ENCODE data around the gene SDSL. TPM values are rescaled to one million over a fixed set of nuclear protein-coding genes. Genes with fewer than 3 reads are reported as not detected.

The SDSL gene
- total and polyA plus RNA-seq, 4 donors: 3.0 to 25.8 (median 13.0) TPM

- H3K27ac ChIP-seq (ENCODE audit: low read depth in 1 of 2, low read length in 1 of 2): no peak overlapping the region
- H3K9me3 ChIP-seq (ENCODE audit: control insufficient read depth in 4 of 4, insufficient read depth in 3 of 4, low read length in 3 of 4): no peaks in the 10 kb centered on the region
- no peak for TF ChIP-seq CTCF (IDR thresholded peaks at IDR 0.05; ENCODE audit: control extremely low read depth, extremely low read depth)
- H3K4me1 ChIP-seq (ENCODE audit: control insufficient read depth in 5 of 5, insufficient read depth in 5 of 5, low read length in 5 of 5): no peaks in the 10 kb centered on the region
- H3K27me3 ChIP-seq (ENCODE audit: control insufficient read depth in 3 of 3, insufficient read depth in 3 of 3, low read length in 2 of 3): no peaks in the 10 kb centered on the region
- 96 to 98% methylated on average over 6 of the region's 6 CpGs for WGBS, 2 donors
- DNase-seq (no peak), ATAC-seq (ENCODE audit: insufficient read depth, low FRiP score) (no peak)
- H3K36me3 ChIP-seq (ENCODE audit: control insufficient read depth in 4 of 4, insufficient read depth in 4 of 4, low read length in 4 of 4): peaks cover 6 to 35% (median 9%) of the 10 kb centered on the region in 4 donors
- no peak overlapping the region for H3K9ac ChIP-seq (ENCODE audit: insufficient read depth in 1 of 2, low read length in 2 of 2)
- H3K4me3 ChIP-seq: no peak overlapping the region
Observed at GRCh38 chr12:113390064-113391043, 31.8 kb upstream of the SDSL start.

- no peaks in the 10 kb centered on the region for H3K9me3 ChIP-seq (ENCODE audit: control insufficient read depth in 4 of 4, insufficient read depth in 3 of 4, low read length in 3 of 4)
- no peak overlapping the region for H3K9ac ChIP-seq (ENCODE audit: insufficient read depth in 1 of 2, low read length in 2 of 2)
- no peak for TF ChIP-seq CTCF (IDR thresholded peaks at IDR 0.05; ENCODE audit: control extremely low read depth, extremely low read depth)
- ATAC-seq (ENCODE audit: insufficient read depth, low FRiP score) (no peak), DNase-seq (no peak)
- peaks cover 6 to 29% (median 9%) of the 10 kb centered on the region in 4 donors for H3K36me3 ChIP-seq (ENCODE audit: control insufficient read depth in 4 of 4, insufficient read depth in 4 of 4, low read length in 4 of 4)
- no peaks in the 10 kb centered on the region for H3K27me3 ChIP-seq (ENCODE audit: control insufficient read depth in 3 of 3, insufficient read depth in 3 of 3, low read length in 2 of 3)
- WGBS, 2 donors: 92 to 96% methylated on average over 3 of the region's 3 CpGs
- H3K4me3 ChIP-seq: no peak overlapping the region
- H3K27ac ChIP-seq (ENCODE audit: low read depth in 1 of 2, low read length in 1 of 2): no peak overlapping the region
- H3K4me1 ChIP-seq (ENCODE audit: control insufficient read depth in 5 of 5, insufficient read depth in 5 of 5, low read length in 5 of 5): no peaks in the 10 kb centered on the region
Observed at GRCh38 chr12:113391145-113391544, 31.0 kb upstream of the SDSL start.

- no peak overlapping the region for H3K4me3 ChIP-seq
- peaks cover 6 to 27% (median 9%) of the 10 kb centered on the region in 4 donors for H3K36me3 ChIP-seq (ENCODE audit: control insufficient read depth in 4 of 4, insufficient read depth in 4 of 4, low read length in 4 of 4)
- 93 to 95% methylated on average over 9 of the region's 9 CpGs for WGBS, 2 donors
- no peaks in the 10 kb centered on the region for H3K4me1 ChIP-seq (ENCODE audit: control insufficient read depth in 5 of 5, insufficient read depth in 5 of 5, low read length in 5 of 5)
- H3K27ac ChIP-seq (ENCODE audit: low read depth in 1 of 2, low read length in 1 of 2): no peak overlapping the region
- no peaks in the 10 kb centered on the region for H3K27me3 ChIP-seq (ENCODE audit: control insufficient read depth in 3 of 3, insufficient read depth in 3 of 3, low read length in 2 of 3)
- no peaks in the 10 kb centered on the region for H3K9me3 ChIP-seq (ENCODE audit: control insufficient read depth in 4 of 4, insufficient read depth in 3 of 4, low read length in 3 of 4)
- no peak overlapping the region for H3K9ac ChIP-seq (ENCODE audit: insufficient read depth in 1 of 2, low read length in 2 of 2)
- DNase-seq: no peak
- ATAC-seq (ENCODE audit: insufficient read depth, low FRiP score): no peak
- TF ChIP-seq CTCF (IDR thresholded peaks at IDR 0.05; ENCODE audit: control extremely low read depth, extremely low read depth): no peak
Observed at GRCh38 chr12:113391650-113392337, 30.4 kb upstream of the SDSL start.
